Neuron (in vitro differentiated cells): Measurements from ENCODE around the gene UPF2.
"Not testable (repeated sequence)": the region's sequence is repeated elsewhere in the genome, so short reads cannot be mapped to it uniquely, and the experiment has no call there.

Experiments used
- H2AFZ ChIP-seq: one replicate; pipeline ENCODE4 v1.6.1; 2013; ENCODE audit warnings: low read depth, mild to moderate bottlenecking, inconsistent platforms, low read length, moderate library complexity
- H3K27me3 ChIP-seq: one replicate; pipeline ENCODE4 v1.6.1; 2013; ENCODE audit warnings: low read length; ENCODE audit not compliant: insufficient read depth
- H3K36me3 ChIP-seq: one replicate; pipeline ENCODE4 v1.6.1; 2013; ENCODE audit warnings: low read length; ENCODE audit not compliant: insufficient read depth
- H3K4me1 ChIP-seq: one replicate; pipeline ENCODE4 v1.6.1; 2013; ENCODE audit warnings: low read length; ENCODE audit not compliant: insufficient read depth
- H3K4me3 ChIP-seq: 2 replicates; pipeline ENCODE4 v1.5.1; 2013; ENCODE audit warnings: mild to moderate bottlenecking, low read length, moderate library complexity
- H3K9me3 ChIP-seq: one replicate; pipeline ENCODE4 v1.6.1; 2013; ENCODE audit warnings: low read length

Gene UPF2

DNA sequence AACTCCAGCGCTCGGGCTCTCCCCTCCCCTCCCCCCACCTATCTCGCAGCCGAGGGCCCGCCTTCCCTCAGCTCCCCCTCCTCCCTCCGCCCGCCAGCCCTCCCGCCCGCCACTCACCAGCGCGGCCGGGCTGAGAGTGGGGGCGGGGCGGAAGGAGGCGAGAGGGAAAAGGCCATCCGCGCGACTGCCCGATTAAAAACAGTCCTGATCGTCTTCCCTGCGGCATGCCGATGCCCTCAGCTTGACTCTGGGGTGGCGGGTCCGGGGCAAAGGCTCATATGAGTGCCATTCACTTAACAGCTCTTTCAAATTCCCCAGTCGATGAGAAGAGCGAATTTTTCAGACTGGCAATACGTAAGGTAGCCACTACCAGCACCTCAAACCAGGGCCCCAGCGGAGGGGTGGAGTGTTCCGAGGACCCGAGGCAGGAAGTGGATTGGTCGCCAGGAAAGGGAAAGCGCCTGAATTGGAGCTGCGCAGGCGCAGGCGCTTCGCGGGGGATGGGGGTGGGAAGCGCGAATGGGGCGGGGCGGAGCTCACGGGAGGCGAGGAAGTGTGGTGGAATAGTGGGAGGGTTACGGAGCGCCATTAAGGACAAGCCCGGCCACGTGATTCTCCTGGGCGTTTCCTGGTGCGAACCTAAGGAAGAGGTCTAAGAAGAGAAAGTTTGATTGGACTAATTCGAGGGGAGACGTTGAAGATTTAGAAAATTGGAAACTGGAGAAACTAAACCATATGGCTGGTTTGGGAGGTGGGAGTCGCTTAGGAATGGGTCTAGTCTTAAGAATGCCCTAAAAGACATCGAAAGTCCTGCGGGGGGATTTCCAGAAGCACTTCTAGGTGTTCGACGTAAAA is at the start of gene UPF2:
Gene UPF2 (minus strand): TSS at position 13 of the 855 bp plus-strand sequence. CDS start 7,386 bp downstream, outside the sequence.
- Histone ChIP-seq H3K36me3 (no peaks in the 10 kb centered on the region), H2AFZ (peak within 1 kb of the TSS; percentile 77), H3K4me3 (peak within 1 kb of the TSS; percentile 83), H3K4me1 (peaks cover 10% of the 10 kb centered on the region), H3K9me3 (no peaks in the 10 kb centered on the region), H3K27me3 (no peaks in the 10 kb centered on the region)

DNA sequence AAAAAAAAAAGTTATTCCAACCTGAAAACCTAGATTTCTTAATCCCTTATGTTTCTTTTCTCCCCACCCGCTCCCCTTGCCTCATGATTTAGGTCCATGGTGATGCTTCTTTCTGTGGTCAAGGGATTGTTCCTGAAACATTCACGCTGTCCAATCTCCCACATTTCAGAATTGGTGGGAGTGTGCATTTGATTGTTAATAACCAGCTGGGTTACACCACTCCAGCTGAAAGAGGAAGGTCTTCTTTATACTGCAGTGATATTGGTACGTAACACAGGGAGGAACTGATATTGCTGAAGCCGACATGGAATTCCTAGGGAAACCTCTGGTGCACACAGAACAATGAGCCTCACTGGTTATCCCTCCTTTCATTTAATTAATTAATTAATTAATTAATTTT is 48.8 kb upstream of the UPF2 start:
- peaks cover 69% of the 10 kb centered on the region for H3K36me3 ChIP-seq

GRCh38 chr10:12088919-12089318 is 46.3 kb upstream of the UPF2 start:
- Histone ChIP-seq H3K4me1 (no peaks in the 10 kb centered on the region), H3K36me3 (peaks cover 69% of the 10 kb centered on the region), H3K27me3 (no peaks in the 10 kb centered on the region), H2AFZ (no peak overlapping the region), H3K9me3 (no peaks in the 10 kb centered on the region), H3K4me3 (no peak overlapping the region)

More for the DNA sequence above, 48.8 kb upstream of the UPF2 start:
- Histone ChIP-seq H3K4me3 (no peak overlapping the region), H3K9me3 (no peaks in the 10 kb centered on the region), H2AFZ (no peak overlapping the region), H3K27me3 (no peaks in the 10 kb centered on the region), H3K4me1 (no peaks in the 10 kb centered on the region)

DNA sequence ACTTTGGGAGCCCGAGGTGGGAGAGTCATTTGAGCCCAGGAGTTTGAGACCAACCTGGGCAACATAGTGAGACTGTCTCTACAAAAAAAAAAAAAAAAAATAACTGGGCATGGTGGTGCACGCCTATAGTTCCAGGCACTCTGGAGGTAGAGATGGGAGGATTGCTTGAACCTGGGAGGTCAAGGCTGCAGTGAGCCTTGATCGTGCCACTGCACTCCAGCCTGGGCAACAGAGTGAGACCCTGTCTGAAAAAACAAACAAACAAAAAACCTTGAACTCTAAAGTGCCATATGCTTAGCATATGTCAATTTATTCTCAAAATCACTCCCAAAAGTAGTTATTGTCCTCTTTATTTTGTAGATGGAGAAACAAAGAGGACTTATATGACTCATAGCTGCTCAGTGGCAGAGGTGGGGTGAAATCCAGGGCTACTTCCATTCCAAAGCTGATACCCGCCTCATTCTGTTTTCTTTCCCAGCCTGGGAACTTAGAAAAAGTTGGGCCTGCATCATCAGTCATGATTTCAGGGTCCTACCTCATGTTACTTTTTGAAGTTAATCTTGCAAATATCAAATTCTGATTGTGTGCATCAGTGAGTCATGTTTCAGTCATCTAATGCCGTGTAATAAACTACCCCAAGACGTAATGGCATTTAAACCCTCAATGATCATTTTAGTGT is 39.4 kb upstream of the UPF2 start:
- Histone ChIP-seq H2AFZ (no peak overlapping the region), H3K9me3 (no peaks in the 10 kb centered on the region), H3K36me3 (peaks cover 36% of the 10 kb centered on the region), H3K4me1 (no peaks in the 10 kb centered on the region), H3K27me3 (no peaks in the 10 kb centered on the region), H3K4me3 (no peak overlapping the region)

- H3K27me3 ChIP-seq: no peaks in the 10 kb centered on the region
- H3K9me3 ChIP-seq: no peaks in the 10 kb centered on the region
- no peaks in the 10 kb centered on the region for H3K4me1 ChIP-seq
- no peak overlapping the region for H2AFZ ChIP-seq
- H3K4me3 ChIP-seq: no peak overlapping the region
- peaks cover 31% of the 10 kb centered on the region for H3K36me3 ChIP-seq
Observed at GRCh38 chr10:12081470-12081869, 38.9 kb upstream of the UPF2 start.

DNA sequence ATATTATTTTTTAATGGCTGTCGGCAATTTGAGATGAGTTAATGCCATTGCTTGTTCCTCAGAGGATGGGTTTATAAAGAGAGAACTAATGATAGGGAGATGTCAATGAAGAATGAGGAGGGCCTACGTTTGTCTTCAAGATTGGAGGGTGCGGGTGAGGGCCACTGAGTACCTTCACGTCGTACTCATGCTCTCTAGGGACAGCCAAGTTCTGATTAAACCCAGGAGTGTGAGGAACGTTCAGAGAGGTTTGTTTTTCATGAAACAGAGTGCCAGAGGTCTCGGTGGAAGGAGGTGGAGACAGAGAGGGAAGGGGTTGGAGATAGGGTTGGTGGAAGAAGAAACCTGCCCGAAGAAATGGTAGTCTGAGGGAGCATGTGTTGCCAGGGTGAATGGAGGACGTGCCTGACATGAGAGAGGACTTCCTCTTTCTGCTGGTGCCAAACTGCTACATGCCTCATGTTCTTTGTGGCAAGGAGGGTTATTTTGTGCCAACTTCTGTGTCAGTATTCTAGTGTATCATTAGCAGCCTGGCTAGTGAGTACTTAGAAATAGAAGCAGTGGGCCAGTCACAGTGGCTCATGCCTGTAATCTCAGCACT is 35.1 kb upstream of the UPF2 start:
- no peak overlapping the region for H3K4me3 ChIP-seq
- H3K9me3 ChIP-seq: no peaks in the 10 kb centered on the region
- H3K36me3 ChIP-seq: peaks cover 13% of the 10 kb centered on the region
- H3K4me1 ChIP-seq: no peaks in the 10 kb centered on the region
- H2AFZ ChIP-seq: no peak overlapping the region
- H3K27me3 ChIP-seq: no peaks in the 10 kb centered on the region

- Histone ChIP-seq H3K27me3 (no peaks in the 10 kb centered on the region), H3K4me3 (no peak overlapping the region), H2AFZ (no peak overlapping the region), H3K36me3 (peaks cover 3% of the 10 kb centered on the region), H3K9me3 (no peaks in the 10 kb centered on the region), H3K4me1 (peaks cover 6% of the 10 kb centered on the region)
Observed at GRCh38 chr10:12073526-12073925, 30.9 kb upstream of the UPF2 start.

DNA sequence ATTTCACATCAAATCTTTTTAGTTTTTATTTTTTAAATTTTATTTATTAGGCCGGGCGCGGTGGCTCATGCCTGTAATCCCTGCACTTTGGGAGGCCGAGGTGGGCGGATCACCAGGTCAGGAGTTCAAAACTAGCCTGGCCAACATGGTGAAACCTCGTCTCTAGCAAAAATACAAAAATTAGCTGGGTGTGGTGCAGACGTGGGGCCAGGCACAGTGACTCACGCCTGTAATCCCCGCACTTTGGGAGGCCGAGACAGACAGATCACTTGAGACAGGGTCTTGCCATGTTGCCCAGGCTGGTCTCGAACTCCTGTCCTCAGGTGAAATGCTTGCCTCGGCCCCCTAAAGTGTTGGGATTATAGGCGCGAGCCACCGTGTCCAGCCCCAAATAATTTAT is 28.8 kb upstream of the UPF2 start:
- not testable (repeated sequence) for H3K27me3 ChIP-seq, H3K36me3 ChIP-seq, H3K9me3 ChIP-seq, H3K4me1 ChIP-seq, H2AFZ ChIP-seq, H3K4me3 ChIP-seq

- peaks cover 6% of the 10 kb centered on the region for H3K4me1 ChIP-seq
- H3K4me3 ChIP-seq: peak within 1 kb of the TSS; percentile 74
- no peaks in the 10 kb centered on the region for H3K9me3 ChIP-seq
- H3K27me3 ChIP-seq: no peaks in the 10 kb centered on the region
- no peaks in the 10 kb centered on the region for H3K36me3 ChIP-seq
- H2AFZ ChIP-seq: peak within 1 kb of the TSS; percentile 87
Observed at GRCh38 chr10:12068449-12069269, 26.1 kb upstream of the UPF2 start, which contains the start of gene DHTKD1. TSS of gene DHTKD1 (plus strand) at chr10:12068954. CDS start at chr10:12069034, 80 bp downstream.

- no peaks in the 10 kb centered on the region for H3K9me3 ChIP-seq
- no peak overlapping the region for H3K4me3 ChIP-seq
- H2AFZ ChIP-seq: no peak overlapping the region
- no peaks in the 10 kb centered on the region for H3K27me3 ChIP-seq
- no peaks in the 10 kb centered on the region for H3K36me3 ChIP-seq
- peaks cover 6% of the 10 kb centered on the region for H3K4me1 ChIP-seq
Observed at GRCh38 chr10:12067336-12067735, 24.7 kb upstream of the UPF2 start.

DNA sequence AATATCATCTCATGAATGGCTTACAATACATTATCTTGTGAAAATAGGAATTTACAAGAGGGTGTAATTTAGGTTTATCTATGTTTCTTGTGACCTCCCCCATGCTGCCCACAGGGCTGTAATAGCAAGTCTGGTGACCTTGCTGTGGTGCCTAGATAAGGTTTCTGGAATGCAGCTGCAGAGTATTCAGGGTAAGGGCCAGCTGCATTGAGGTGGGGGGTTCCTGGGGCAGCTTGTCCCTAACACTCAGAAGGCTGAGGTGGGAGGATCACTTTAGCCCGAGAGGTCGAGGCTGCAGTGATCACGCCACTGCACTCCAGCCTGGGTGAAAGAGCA is 20.8 kb upstream of the UPF2 start:
- Histone ChIP-seq H2AFZ (no peak overlapping the region), H3K36me3 (no peaks in the 10 kb centered on the region), H3K4me1 (no peaks in the 10 kb centered on the region), H3K27me3 (no peaks in the 10 kb centered on the region), H3K9me3 (no peaks in the 10 kb centered on the region), H3K4me3 (no peak overlapping the region)

GRCh38 chr10:12062754-12063482 is 20.3 kb upstream of the UPF2 start:
- no peak overlapping the region for H3K4me3 ChIP-seq
- H3K4me1 ChIP-seq: no peaks in the 10 kb centered on the region
- no peaks in the 10 kb centered on the region for H3K27me3 ChIP-seq
- H2AFZ ChIP-seq: no peak overlapping the region
- no peaks in the 10 kb centered on the region for H3K36me3 ChIP-seq
- H3K9me3 ChIP-seq: no peaks in the 10 kb centered on the region
